Measurements from ENCODE around the gene NSD2. TPM values are rescaled to one million over a fixed set of nuclear protein-coding genes. Genes with fewer than 3 reads are reported as not detected.

NSD2 gene
- total and polyA plus RNA-seq, 7 donors: 7.2 to 57.9 (median 36.0) TPM

GRCh38 chr4:1824746-1825145 lies 46.4 kb upstream of the NSD2 start:
- TF ChIP-seq EP300 (IDR thresholded peaks at IDR 0.05): no peak
- TF ChIP-seq POLR2A (IDR thresholded peaks at IDR 0.05): no peak
- no peak for DNase-seq
- Histone ChIP-seq H3K27ac (no peak overlapping the region), H3K36me3 (peaks cover 25 to 75% (median 49%) of the 10 kb centered on the region in 4 donors), H3K4me1 (no peaks in the 10 kb centered on the region), H3K4me3 (no peak overlapping the region), H3K9me3 (no peaks in the 10 kb centered on the region), H3K27me3 (no peaks in the 10 kb centered on the region)
- intact Hi-C loops (cut with DNase I): no loop called here
- WGBS, 2 donors: 86 to 91% methylated on average over 11 of the region's 11 CpGs

- 90 to 91% methylated on average over 19 of the region's 19 CpGs for WGBS, 2 donors
- H3K36me3 ChIP-seq: peaks cover 25 to 71% (median 47%) of the 10 kb centered on the region in 4 donors
Measured at GRCh38 chr4:1825326-1825725, 45.9 kb upstream of the NSD2 start.

GRCh38 chr4:1826531-1827350 lies 44.5 kb upstream of the NSD2 start:
- 94 to 96% methylated on average over 30 of the region's 30 CpGs for WGBS, 2 donors
- no peak for TF ChIP-seq EP300 (IDR thresholded peaks at IDR 0.05)
- TF ChIP-seq POLR2A (IDR thresholded peaks at IDR 0.05): no peak
- TF ChIP-seq, protein P1, sequence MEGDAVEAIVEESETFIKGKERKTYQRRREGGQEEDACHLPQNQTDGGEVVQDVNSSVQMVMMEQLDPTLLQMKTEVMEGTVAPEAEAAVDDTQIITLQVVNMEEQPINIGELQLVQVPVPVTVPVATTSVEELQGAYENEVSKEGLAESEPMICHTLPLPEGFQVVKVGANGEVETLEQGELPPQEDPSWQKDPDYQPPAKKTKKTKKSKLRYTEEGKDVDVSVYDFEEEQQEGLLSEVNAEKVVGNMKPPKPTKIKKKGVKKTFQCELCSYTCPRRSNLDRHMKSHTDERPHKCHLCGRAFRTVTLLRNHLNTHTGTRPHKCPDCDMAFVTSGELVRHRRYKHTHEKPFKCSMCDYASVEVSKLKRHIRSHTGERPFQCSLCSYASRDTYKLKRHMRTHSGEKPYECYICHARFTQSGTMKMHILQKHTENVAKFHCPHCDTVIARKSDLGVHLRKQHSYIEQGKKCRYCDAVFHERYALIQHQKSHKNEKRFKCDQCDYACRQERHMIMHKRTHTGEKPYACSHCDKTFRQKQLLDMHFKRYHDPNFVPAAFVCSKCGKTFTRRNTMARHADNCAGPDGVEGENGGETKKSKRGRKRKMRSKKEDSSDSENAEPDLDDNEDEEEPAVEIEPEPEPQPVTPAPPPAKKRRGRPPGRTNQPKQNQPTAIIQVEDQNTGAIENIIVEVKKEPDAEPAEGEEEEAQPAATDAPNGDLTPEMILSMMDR (IDR thresholded peaks at IDR 0.05): no peak
- TF ChIP-seq POLR2AphosphoS5 (IDR thresholded peaks at IDR 0.05): no peak

More at GRCh38 chr4:1825326-1825725, 45.9 kb upstream of the NSD2 start:
- H3K9me3 ChIP-seq: no peaks in the 10 kb centered on the region
- DNase-seq: no peak
- no peaks in the 10 kb centered on the region for H3K4me1 ChIP-seq
- H3K27ac ChIP-seq: no peak overlapping the region
- intact Hi-C loops (cut with DNase I): no loop called here
- H3K27me3 ChIP-seq: no peaks in the 10 kb centered on the region
- TF ChIP-seq POLR2AphosphoS5 (IDR thresholded peaks at IDR 0.05): no peak
- TF ChIP-seq, protein P1 (IDR thresholded peaks at IDR 0.05): no peak
- TF ChIP-seq POLR2A (IDR thresholded peaks at IDR 0.05): no peak
- no peak for TF ChIP-seq EP300 (IDR thresholded peaks at IDR 0.05)
- H3K4me3 ChIP-seq: no peak overlapping the region

GRCh38 chr4:1830234-1830633 lies 41.0 kb upstream of the NSD2 start:
- Histone ChIP-seq H3K27ac (no peak overlapping the region), H3K4me3 (no peak overlapping the region), H3K36me3 (peaks cover 26 to 71% (median 37%) of the 10 kb centered on the region in 4 donors), H3K27me3 (no peaks in the 10 kb centered on the region), H3K4me1 (peaks cover 0 to 5% (median 0%) of the 10 kb centered on the region in 4 donors), H3K9me3 (no peaks in the 10 kb centered on the region)
- no peak for DNase-seq
- TF ChIP-seq, protein P1 (IDR thresholded peaks at IDR 0.05): no peak
- TF ChIP-seq POLR2A (IDR thresholded peaks at IDR 0.05) (no peak), EP300 (IDR thresholded peaks at IDR 0.05) (no peak), POLR2AphosphoS5 (IDR thresholded peaks at IDR 0.05) (no peak)
- intact Hi-C loops (cut with DNase I): no loop called here
- WGBS, 2 donors: 89 to 95% methylated on average over 3 of the region's 3 CpGs

More at GRCh38 chr4:1826531-1827350, 44.5 kb upstream of the NSD2 start:
- Histone ChIP-seq H3K4me3 (no peak overlapping the region), H3K27ac (no peak overlapping the region), H3K4me1 (no peaks in the 10 kb centered on the region), H3K9me3 (no peaks in the 10 kb centered on the region), H3K27me3 (no peaks in the 10 kb centered on the region), H3K36me3 (peaks cover 32 to 71% (median 45%) of the 10 kb centered on the region in 4 donors)
- intact Hi-C loops (cut with DNase I): no loop called here
- DNase-seq: no peak

- TF ChIP-seq POLR2A (IDR thresholded peaks at IDR 0.05) (no peak), POLR2AphosphoS5 (IDR thresholded peaks at IDR 0.05) (no peak)
- Histone ChIP-seq H3K27me3 (no peaks in the 10 kb centered on the region), H3K4me1 (peaks cover 0 to 5% (median 0%) of the 10 kb centered on the region in 4 donors), H3K9me3 (no peaks in the 10 kb centered on the region), H3K27ac (no peak overlapping the region), H3K4me3 (no peak overlapping the region), H3K36me3 (peaks cover 26 to 71% (median 36%) of the 10 kb centered on the region in 4 donors)
- WGBS, 2 donors: 68 to 87% methylated on average over 8 of the region's 8 CpGs
- intact Hi-C loops (cut with DNase I): no loop called here
- no peak for DNase-seq
Measured at GRCh38 chr4:1830642-1831228, 40.5 kb upstream of the NSD2 start.

Measured in sigmoid colon (tissue), 7 donors.